Muscle of leg (tissue), 11 donors: Measurements from ENCODE around the gene ANK3. TPM values are rescaled to one million over a fixed set of nuclear protein-coding genes. Genes with fewer than 3 reads are reported as not detected.

Experiments used
- DNase-seq: peaks from one replicate; pipeline ENCODE4 v3.0.0; 2013
- H3K27ac ChIP-seq: one replicate; pipeline ENCODE4 v1.5.1; 2013; ENCODE audit warnings: mild to moderate bottlenecking, low read length, control low read depth
- H3K27me3 ChIP-seq: one replicate; pipeline ENCODE4 v1.6.1; 2013; ENCODE audit warnings: low read length; ENCODE audit not compliant: control insufficient read depth, insufficient read depth
- H3K36me3 ChIP-seq: one replicate; pipeline ENCODE4 v1.6.1; 2013; ENCODE audit warnings: low read length; ENCODE audit not compliant: control insufficient read depth, insufficient read depth
- H3K4me1 ChIP-seq: one replicate; pipeline ENCODE4 v1.6.1; 2013; ENCODE audit warnings: low read length; ENCODE audit not compliant: control insufficient read depth, insufficient read depth
- H3K4me3 ChIP-seq: one replicate; pipeline ENCODE4 v1.5.1; 2013; ENCODE audit warnings: low read length, control low read depth
- H3K9me3 ChIP-seq: replicated peaks from 2 replicates; pipeline ENCODE4 v1.6.1; 2013; ENCODE audit warnings: low read depth, low read length; ENCODE audit not compliant: control insufficient read depth
- WGBS: methylation state at CpG from one replicate; pipeline ENCODE4 v1.1.5; 2013; ENCODE audit warnings: missing lambda C conversion rate; ENCODE audit not compliant: insufficient coverage; 5-methylcytosine and 5-hydroxymethylcytosine counted together
- polyA plus RNA-seq, 8 donors: library from polyadenylated mRNA; unstranded; fragments of 120-200 nt; gene quantifications; one replicate each; pipeline versions ENCODE4 v1.2.1 to v1.2.3, GENCODE V29; 2013; ENCODE audit warnings: inconsistent platforms in 1 of 8, low replicate concordance in 1 of 8; ENCODE audit not compliant: insufficient read length in 8 of 8, insufficient read depth in 1 of 8
- total RNA-seq: library from RNA; stranded (reverse); fragments of 120-200 nt; gene quantifications from one replicate; pipeline ENCODE4 v1.2.4, GENCODE V29; 2013

ANK3 gene
- total and polyA plus RNA-seq, 9 donors: 64.0 to 158 (median 90.8) TPM

DNA sequence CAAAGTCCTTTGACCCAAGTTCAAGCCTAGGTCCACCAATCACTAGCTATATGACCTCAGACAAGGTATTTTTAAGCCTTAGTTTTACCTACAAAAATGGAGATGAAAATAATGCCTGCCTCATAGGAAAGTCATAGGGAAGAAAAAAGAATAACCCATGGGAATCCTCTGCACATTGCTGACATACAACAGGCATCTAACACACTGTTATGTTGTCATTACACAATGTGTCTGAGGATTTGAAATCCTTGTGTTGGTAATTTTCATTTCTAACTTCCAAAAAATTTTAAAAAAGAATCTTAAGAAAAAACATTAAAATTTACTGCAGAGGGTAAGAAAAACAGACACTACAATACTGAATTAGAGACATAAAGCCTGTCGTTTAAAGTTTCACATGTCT lies 5.7 kb downstream of the ANK3 start:
- Histone ChIP-seq H3K9me3 (no peaks in the 10 kb centered on the region), H3K27ac (no peak overlapping the region), H3K36me3 (no peaks in the 10 kb centered on the region), H3K27me3 (no peaks in the 10 kb centered on the region), H3K4me3 (no peak overlapping the region), H3K4me1 (peaks cover 2% of the 10 kb centered on the region)
- DNase-seq: no peak
- WGBS: no CpG with 5 or more reads among the region's 1 CpG

DNA sequence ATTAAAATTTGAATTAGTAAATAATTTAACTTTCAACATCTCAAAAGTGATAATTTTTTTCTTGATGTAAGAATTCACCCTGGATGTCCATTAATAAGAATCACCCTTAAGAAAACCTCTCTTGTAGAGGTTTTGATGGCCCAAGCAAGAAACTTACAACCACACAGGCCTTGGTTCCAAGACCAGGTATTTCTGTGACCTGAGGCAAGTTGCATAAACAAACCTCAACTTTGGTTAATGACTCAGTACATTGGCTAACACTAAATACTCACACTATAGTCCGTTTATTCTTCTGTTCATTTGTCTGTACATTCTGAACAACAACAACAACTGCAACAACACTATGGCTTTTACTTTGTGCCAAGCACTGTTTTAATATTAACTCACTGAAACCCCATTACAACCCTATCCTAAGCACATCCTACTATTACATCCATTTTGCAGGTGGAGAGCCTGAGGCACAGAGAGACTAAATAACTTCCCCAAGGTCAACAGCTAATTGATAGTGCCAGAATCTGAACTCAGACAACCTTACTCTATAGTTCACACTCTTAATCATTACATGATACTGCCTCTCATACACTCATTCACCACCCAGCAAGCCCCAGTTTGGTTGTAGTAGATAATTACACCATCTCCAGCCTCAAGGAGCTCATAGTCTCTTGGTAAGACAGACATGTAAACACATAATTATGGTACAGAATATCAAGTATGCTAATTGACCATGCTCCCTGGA lies 6.6 kb downstream of the ANK3 start:
- WGBS: 100% methylated on average over 1 of the region's 1 CpG
- H3K27ac ChIP-seq: no peak overlapping the region

DNA sequence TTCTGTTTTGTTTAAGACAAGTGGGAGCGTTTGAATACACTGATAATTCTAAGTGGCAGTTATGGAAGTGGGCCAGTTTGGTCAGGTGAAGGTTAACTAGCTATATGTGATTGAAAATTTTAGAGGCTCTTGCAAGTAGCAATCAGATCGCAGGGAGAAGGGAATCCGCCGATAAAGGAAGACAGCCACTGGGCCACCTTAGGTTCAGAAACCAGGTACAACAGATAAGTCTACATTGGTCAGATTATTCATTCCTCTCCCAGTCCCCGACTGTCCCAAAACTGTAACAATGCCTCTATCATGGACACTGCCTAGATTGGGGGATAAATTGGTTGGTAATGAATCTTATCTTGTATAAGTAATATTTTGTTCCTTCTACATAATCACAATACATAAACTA lies 8.9 kb downstream of the ANK3 start:
- Histone ChIP-seq H3K27ac (no peak overlapping the region), H3K4me3 (no peak overlapping the region), H3K27me3 (no peaks in the 10 kb centered on the region), H3K36me3 (no peaks in the 10 kb centered on the region), H3K9me3 (no peaks in the 10 kb centered on the region), H3K4me1 (peaks cover 2% of the 10 kb centered on the region)
- DNase-seq: no peak
- 89% methylated on average over 1 of the region's 5 CpGs for WGBS

More for the DNA sequence above, 6.6 kb downstream of the ANK3 start:
- Histone ChIP-seq H3K27me3 (no peaks in the 10 kb centered on the region), H3K4me3 (no peak overlapping the region), H3K4me1 (peaks cover 2% of the 10 kb centered on the region), H3K9me3 (no peaks in the 10 kb centered on the region), H3K36me3 (no peaks in the 10 kb centered on the region)
- DNase-seq: no peak

DNA sequence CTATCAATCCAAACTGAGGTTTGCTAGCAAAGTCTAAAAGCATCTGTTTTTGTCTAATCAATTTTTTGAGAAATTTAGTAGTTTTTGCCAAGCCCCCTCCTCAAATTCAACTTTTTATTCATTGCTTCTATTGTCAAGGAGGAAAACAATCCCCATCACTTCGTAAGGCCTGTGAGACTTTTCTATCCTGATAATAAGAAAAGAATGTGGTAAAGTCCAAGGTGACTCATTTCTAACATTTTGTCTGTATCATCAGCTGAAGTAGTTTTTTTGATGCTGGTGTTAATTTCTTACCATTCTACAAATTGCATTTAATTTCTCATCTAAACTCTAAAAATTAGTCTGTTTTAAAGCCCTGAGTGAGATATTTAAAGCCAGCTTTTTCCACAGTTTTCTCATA lies 11.7 kb downstream of the ANK3 start:
- no CpG with 5 or more reads among the region's 1 CpG for WGBS
- H3K27me3 ChIP-seq: no peaks in the 10 kb centered on the region
- no peaks in the 10 kb centered on the region for H3K4me1 ChIP-seq
- no peaks in the 10 kb centered on the region for H3K36me3 ChIP-seq
- no peak overlapping the region for H3K27ac ChIP-seq
- H3K4me3 ChIP-seq: no peak overlapping the region
- DNase-seq: no peak
- no peaks in the 10 kb centered on the region for H3K9me3 ChIP-seq

DNA sequence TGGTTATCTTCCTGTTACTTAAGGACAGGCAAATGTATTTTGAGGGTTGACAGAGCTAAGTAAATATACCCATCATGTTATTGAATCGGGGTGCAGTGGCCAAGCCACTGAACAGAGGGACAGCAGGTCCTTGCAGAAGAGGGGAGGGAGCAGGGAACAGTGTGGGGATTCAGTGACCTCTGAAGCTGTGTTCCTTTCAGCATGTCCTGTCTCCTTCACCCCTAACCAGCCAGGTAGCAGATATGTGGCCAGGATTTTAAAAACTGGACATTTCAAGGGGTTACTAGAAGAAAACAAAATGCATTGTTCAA lies 12.7 kb downstream of the ANK3 start:
- no CpG with 5 or more reads among the region's 1 CpG for WGBS
- Histone ChIP-seq H3K4me1 (no peaks in the 10 kb centered on the region), H3K4me3 (no peak overlapping the region), H3K27ac (no peak overlapping the region), H3K36me3 (no peaks in the 10 kb centered on the region), H3K9me3 (no peaks in the 10 kb centered on the region), H3K27me3 (no peaks in the 10 kb centered on the region)
- no peak for DNase-seq

DNA sequence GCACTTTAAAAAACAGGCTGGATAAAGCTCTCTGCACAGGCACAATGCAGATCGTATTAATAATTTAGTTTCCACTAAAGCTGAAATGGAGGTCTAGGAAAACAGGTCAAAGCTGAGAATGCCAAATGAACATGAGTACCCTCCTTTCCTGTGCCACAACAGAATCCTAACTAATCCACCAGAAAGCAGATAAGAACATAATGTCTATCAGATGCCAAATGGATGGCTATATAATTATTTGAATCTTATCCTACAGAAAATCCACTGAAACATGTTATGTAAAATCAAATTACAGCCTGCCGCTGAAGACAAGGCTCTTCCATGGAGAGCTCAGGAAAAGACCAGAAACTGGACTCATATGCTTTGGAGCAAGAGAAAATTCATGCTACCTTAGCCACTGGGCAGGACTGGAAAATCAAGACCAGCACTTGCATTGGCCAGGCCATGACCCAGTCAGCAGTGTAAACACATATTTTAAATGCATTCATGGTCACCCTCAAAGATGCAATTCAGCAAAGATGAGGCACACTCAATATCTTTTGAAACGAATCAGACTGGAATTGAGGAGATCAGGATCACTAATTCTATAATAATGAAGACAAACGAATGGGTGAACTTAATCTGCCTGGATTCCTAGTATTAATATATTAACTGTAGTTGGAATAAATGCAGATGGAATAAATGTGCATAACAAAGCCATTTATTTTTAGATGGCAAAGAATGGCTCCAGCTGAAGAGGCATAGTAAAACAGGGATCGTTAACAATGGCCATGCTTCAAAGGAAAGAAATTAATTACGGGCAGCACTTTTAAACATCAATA lies 13.2 kb downstream of the ANK3 start:
- DNase-seq: no peak
- 56% methylated on average over 1 of the region's 6 CpGs for WGBS
- Histone ChIP-seq H3K9me3 (no peaks in the 10 kb centered on the region), H3K27ac (no peak overlapping the region), H3K4me1 (no peaks in the 10 kb centered on the region), H3K27me3 (no peaks in the 10 kb centered on the region), H3K36me3 (no peaks in the 10 kb centered on the region), H3K4me3 (no peak overlapping the region)

DNA sequence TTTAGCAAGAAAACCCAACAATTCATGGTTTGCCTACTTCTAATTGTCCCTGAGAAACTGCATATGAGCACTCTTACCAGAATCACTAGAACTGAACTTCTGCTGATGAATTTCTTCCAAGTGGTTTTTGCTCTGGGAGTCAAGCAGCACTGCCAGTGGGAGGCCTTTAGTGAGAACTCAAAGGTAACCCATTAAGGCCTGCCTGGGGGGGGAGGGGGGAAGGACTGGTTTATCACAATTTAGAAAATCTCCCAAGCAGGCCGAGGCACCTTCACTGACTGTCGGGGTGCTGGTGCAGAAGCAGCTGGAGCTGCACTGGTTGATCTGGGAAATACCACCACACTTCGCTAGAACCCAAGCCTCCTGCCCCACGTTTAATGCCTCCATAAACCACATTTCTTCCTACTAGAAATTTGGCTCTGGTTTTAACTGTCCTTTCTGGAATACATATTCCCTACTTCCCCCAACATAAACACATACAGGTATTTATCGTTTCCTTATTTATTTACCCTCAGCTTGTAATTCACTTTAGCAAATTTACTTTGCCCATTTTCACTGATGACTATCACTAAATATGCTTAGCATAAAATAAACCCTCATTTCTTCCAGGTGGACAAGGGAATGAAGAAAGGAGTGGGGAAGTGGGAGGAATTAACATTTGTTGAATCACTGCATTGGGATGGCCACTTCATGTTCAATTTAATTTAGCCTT lies 14.2 kb downstream of the ANK3 start:
- H3K4me3 ChIP-seq: no peak overlapping the region
- WGBS: 79% methylated on average over 4 of the region's 5 CpGs
- no peaks in the 10 kb centered on the region for H3K4me1 ChIP-seq
- no peaks in the 10 kb centered on the region for H3K9me3 ChIP-seq
- H3K27ac ChIP-seq: no peak overlapping the region
- H3K27me3 ChIP-seq: no peaks in the 10 kb centered on the region
- no peak for DNase-seq
- H3K36me3 ChIP-seq: no peaks in the 10 kb centered on the region

DNA sequence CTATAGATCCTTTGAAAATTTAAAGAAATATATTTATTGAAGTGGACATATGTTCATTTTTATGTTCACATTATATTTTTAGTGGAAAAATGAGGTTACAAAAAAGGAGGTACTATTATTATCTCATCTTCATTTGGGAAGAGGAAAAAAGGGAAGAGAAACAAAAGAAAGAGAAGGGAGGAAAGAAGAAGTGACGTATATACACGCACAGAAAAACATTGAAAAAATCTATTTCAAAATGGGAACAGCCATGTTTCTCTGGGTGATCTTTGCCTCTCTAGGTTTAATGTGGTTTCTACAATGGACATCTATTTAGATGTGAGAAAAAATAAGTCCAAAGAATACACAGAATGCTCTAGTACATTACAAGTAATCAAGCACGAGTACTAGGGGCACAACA lies 14.8 kb downstream of the ANK3 start:
- 100% methylated on average over 2 of the region's 3 CpGs for WGBS
- Histone ChIP-seq H3K9me3 (no peaks in the 10 kb centered on the region), H3K4me1 (no peaks in the 10 kb centered on the region), H3K36me3 (no peaks in the 10 kb centered on the region), H3K4me3 (no peak overlapping the region), H3K27ac (no peak overlapping the region), H3K27me3 (no peaks in the 10 kb centered on the region)
- DNase-seq: no peak

DNA sequence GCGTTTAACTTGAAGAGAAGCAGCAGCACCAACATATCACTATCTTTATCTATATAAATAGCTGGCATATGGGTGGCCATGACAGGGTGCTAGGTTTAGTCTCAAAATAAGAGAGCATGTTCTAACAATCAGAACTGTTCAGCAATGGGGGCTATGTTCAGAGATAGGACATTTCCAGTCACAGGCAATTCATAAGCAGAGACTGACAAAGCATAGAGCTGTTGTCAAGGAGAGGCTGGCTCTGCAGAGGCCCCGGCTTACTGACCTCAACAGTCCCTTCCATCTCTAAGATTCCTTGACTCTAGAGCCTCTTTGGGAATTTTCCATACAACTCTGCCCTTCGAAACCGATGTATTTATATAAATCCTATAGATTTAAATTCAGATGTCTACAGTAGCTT lies 17.2 kb downstream of the ANK3 start:
- WGBS: no CpG with 5 or more reads among the region's 4 CpGs
- Histone ChIP-seq H3K27ac (no peak overlapping the region), H3K27me3 (no peaks in the 10 kb centered on the region), H3K9me3 (no peaks in the 10 kb centered on the region), H3K36me3 (no peaks in the 10 kb centered on the region), H3K4me3 (no peak overlapping the region), H3K4me1 (no peaks in the 10 kb centered on the region)
- DNase-seq: no peak

DNA sequence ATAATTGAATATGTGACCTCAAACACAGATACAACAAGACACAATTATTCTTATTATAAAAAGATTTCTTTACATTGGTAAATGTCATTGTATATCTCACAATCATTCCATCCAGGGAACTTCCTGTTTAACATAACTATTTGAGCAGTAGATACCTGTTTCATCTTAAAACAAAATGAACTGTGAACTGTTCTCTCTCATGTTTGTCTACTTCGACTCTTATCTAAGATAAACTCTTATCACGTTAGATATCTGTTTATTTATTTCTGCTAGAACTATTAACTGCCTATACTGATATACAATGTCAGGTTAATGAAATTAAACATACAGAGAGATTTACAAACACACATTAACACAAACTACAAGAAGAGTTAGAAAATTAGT lies 20.1 kb downstream of the ANK3 start:
- no CpG with 5 or more reads among the region's 2 CpGs for WGBS
- no peak overlapping the region for H3K27ac ChIP-seq
- DNase-seq: no peak
- H3K4me3 ChIP-seq: no peak overlapping the region
- H3K36me3 ChIP-seq: no peaks in the 10 kb centered on the region
- no peaks in the 10 kb centered on the region for H3K9me3 ChIP-seq
- no peaks in the 10 kb centered on the region for H3K4me1 ChIP-seq
- H3K27me3 ChIP-seq: no peaks in the 10 kb centered on the region
